Measurements from ENCODE around the gene AKAP6.

Gene AKAP6

GRCh38 chr14:32587461-32587860 lies 258.4 kb downstream of the AKAP6 start:
- in situ Hi-C loops (cut with MboI; ENCODE audit: low pct_unique_long_range_greater_than_20kb, low sequenced_read_pairs) = no loop called here
- DNase-seq = no peak

- in situ Hi-C loops (cut with MboI; ENCODE audit: low pct_unique_long_range_greater_than_20kb, low sequenced_read_pairs) = no loop called here
These were observed 259.6 kb downstream of the AKAP6 start for GRCh38 chr14:32588448-32589320.

GRCh38 chr14:32590157-32590556 lies 261.1 kb downstream of the AKAP6 start:
- in situ Hi-C loops (cut with MboI; ENCODE audit: low pct_unique_long_range_greater_than_20kb, low sequenced_read_pairs) = no loop called here
- no peak for DNase-seq

More at GRCh38 chr14:32588448-32589320, 259.6 kb downstream of the AKAP6 start:
- DNase-seq = peak; percentile 34

- in situ Hi-C loops (cut with MboI; ENCODE audit: low pct_unique_long_range_greater_than_20kb, low sequenced_read_pairs) = no loop called here
- no peak for DNase-seq
These were observed 264.3 kb downstream of the AKAP6 start for GRCh38 chr14:32593290-32593942.

GRCh38 chr14:32594766-32595165 lies 265.7 kb downstream of the AKAP6 start:
- no peak for DNase-seq
- in situ Hi-C loops (cut with MboI; ENCODE audit: low pct_unique_long_range_greater_than_20kb, low sequenced_read_pairs) = no loop called here

GRCh38 chr14:32595497-32595896 lies 266.4 kb downstream of the AKAP6 start:
- in situ Hi-C loops (cut with MboI; ENCODE audit: low pct_unique_long_range_greater_than_20kb, low sequenced_read_pairs) = no loop called here
- DNase-seq = no peak

GRCh38 chr14:32596390-32596789 lies 267.3 kb downstream of the AKAP6 start:
- in situ Hi-C loops (cut with MboI; ENCODE audit: low pct_unique_long_range_greater_than_20kb, low sequenced_read_pairs) = no loop called here
- no peak for DNase-seq

GRCh38 chr14:32597771-32598170 lies 268.7 kb downstream of the AKAP6 start:
- DNase-seq = no peak
- in situ Hi-C loops (cut with MboI; ENCODE audit: low pct_unique_long_range_greater_than_20kb, low sequenced_read_pairs) = no loop called here

- in situ Hi-C loops (cut with MboI; ENCODE audit: low pct_unique_long_range_greater_than_20kb, low sequenced_read_pairs) = no loop called here
- no peak for DNase-seq
These were observed 272.0 kb downstream of the AKAP6 start for GRCh38 chr14:32601069-32601468.

- in situ Hi-C loops (cut with MboI; ENCODE audit: low pct_unique_long_range_greater_than_20kb, low sequenced_read_pairs) = no loop called here
- no peak for DNase-seq
These were observed 272.8 kb downstream of the AKAP6 start for GRCh38 chr14:32601906-32602305.

GRCh38 chr14:32602699-32603098 lies 273.6 kb downstream of the AKAP6 start:
- DNase-seq = no peak
- in situ Hi-C loops (cut with MboI; ENCODE audit: low pct_unique_long_range_greater_than_20kb, low sequenced_read_pairs) = no loop called here

GRCh38 chr14:32603992-32604565 lies 275.0 kb downstream of the AKAP6 start:
- in situ Hi-C loops (cut with MboI; ENCODE audit: low pct_unique_long_range_greater_than_20kb, low sequenced_read_pairs) = no loop called here
- DNase-seq = no peak

GRCh38 chr14:32606301-32606700 lies 277.2 kb downstream of the AKAP6 start:
- DNase-seq = no peak
- in situ Hi-C loops (cut with MboI; ENCODE audit: low pct_unique_long_range_greater_than_20kb, low sequenced_read_pairs) = no loop called here

GRCh38 chr14:32607399-32607798 lies 278.3 kb downstream of the AKAP6 start:
- no peak for DNase-seq
- in situ Hi-C loops (cut with MboI; ENCODE audit: low pct_unique_long_range_greater_than_20kb, low sequenced_read_pairs) = no loop called here

- in situ Hi-C loops (cut with MboI; ENCODE audit: low pct_unique_long_range_greater_than_20kb, low sequenced_read_pairs) = no loop called here
- DNase-seq = no peak
These were observed 279.8 kb downstream of the AKAP6 start for GRCh38 chr14:32608857-32609256.

GRCh38 chr14:32609388-32609787 lies 280.3 kb downstream of the AKAP6 start:
- in situ Hi-C loops (cut with MboI; ENCODE audit: low pct_unique_long_range_greater_than_20kb, low sequenced_read_pairs) = no loop called here
- DNase-seq = no peak

GRCh38 chr14:32611752-32612151 lies 282.7 kb downstream of the AKAP6 start:
- no peak for DNase-seq
- in situ Hi-C loops (cut with MboI; ENCODE audit: low pct_unique_long_range_greater_than_20kb, low sequenced_read_pairs) = no loop called here

- DNase-seq = no peak
- in situ Hi-C loops (cut with MboI; ENCODE audit: low pct_unique_long_range_greater_than_20kb, low sequenced_read_pairs) = no loop called here
These were observed 289.9 kb downstream of the AKAP6 start for GRCh38 chr14:32618991-32619390.

GRCh38 chr14:32620303-32620702 lies 291.2 kb downstream of the AKAP6 start:
- DNase-seq = no peak
- in situ Hi-C loops (cut with MboI; ENCODE audit: low pct_unique_long_range_greater_than_20kb, low sequenced_read_pairs) = no loop called here

- in situ Hi-C loops (cut with MboI; ENCODE audit: low pct_unique_long_range_greater_than_20kb, low sequenced_read_pairs) = no loop called here
These were observed 291.6 kb downstream of the AKAP6 start for GRCh38 chr14:32620724-32621123.

More at GRCh38 chr14:32620724-32621123, 291.6 kb downstream of the AKAP6 start:
- DNase-seq = no peak

All from KBM-7 (cell line).